GM18526 (cell line): Measurements from ENCODE around the gene GPR50.

Source experiments
- POLR2A ChIP-seq: IDR thresholded peaks from 3 replicates; pipeline ENCODE4 v1.6.1; 2011; ENCODE audit not compliant: insufficient read length; ENCODE audit errors: extremely low read depth

Gene GPR50

GRCh38 chrX:151176231-151176750, at the start of gene GPR50:
Gene GPR50, plus strand, starts transcription at chrX:151176584. Its CDS starts 138 bp downstream, at chrX:151176722.
- no peak for TF ChIP-seq POLR2A

- no peak for TF ChIP-seq POLR2A
Observed at GRCh38 chrX:151132531-151132930, 43.9 kb upstream of the GPR50 start.

GRCh38 chrX:151151665-151152267, 24.6 kb upstream of the GPR50 start:
- no peak for TF ChIP-seq POLR2A

GRCh38 chrX:151153086-151153485, 23.3 kb upstream of the GPR50 start:
- no peak for TF ChIP-seq POLR2A

- TF ChIP-seq POLR2A: no peak
Observed at GRCh38 chrX:151153667-151154066, 22.7 kb upstream of the GPR50 start.

- TF ChIP-seq POLR2A: no peak
Observed at GRCh38 chrX:151155234-151155633, 21.1 kb upstream of the GPR50 start.

GRCh38 chrX:151161690-151162089, 14.7 kb upstream of the GPR50 start:
- no peak for TF ChIP-seq POLR2A

- TF ChIP-seq POLR2A: no peak
Observed at GRCh38 chrX:151167791-151168345, 8.5 kb upstream of the GPR50 start.

- TF ChIP-seq POLR2A: no peak
Observed at GRCh38 chrX:151169783-151170182, 6.6 kb upstream of the GPR50 start.

- no peak for TF ChIP-seq POLR2A
Observed at GRCh38 chrX:151174581-151175282, 1.7 kb upstream of the GPR50 start.

- TF ChIP-seq POLR2A: no peak
Observed at GRCh38 chrX:151175283-151176062, 911 bp upstream of the GPR50 start.

- TF ChIP-seq POLR2A: no peak
Observed at GRCh38 chrX:151177141-151178027, 1.0 kb downstream of the GPR50 start.

- TF ChIP-seq POLR2A: no peak
Observed at GRCh38 chrX:151178746-151179145, 2.4 kb downstream of the GPR50 start.

- TF ChIP-seq POLR2A: no peak
Observed at GRCh38 chrX:151180400-151180799, 4.0 kb downstream of the GPR50 start.
